ENCODE measurements around the gene CDON.

DNA sequence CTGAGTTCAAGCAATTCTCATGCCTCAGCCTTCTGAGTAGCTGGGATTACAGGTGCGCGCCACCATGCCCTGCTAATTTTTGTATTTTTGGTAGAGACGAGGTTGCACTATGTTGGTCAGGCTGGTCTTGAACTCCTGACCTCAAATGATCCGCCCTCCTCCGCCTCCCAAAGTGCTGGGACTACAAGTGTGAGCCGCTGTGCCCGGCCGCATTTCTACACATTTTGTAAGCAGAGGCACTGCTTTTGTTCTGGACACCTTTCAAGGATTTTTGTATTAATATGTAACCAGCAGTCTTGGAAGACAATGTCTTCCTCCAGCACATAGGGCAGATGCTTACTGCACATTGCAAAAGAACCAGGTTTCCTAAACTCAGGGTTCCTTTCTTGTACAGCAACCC, 128.2 kb downstream of the CDON start:
- TF ChIP-seq, protein P1, sequence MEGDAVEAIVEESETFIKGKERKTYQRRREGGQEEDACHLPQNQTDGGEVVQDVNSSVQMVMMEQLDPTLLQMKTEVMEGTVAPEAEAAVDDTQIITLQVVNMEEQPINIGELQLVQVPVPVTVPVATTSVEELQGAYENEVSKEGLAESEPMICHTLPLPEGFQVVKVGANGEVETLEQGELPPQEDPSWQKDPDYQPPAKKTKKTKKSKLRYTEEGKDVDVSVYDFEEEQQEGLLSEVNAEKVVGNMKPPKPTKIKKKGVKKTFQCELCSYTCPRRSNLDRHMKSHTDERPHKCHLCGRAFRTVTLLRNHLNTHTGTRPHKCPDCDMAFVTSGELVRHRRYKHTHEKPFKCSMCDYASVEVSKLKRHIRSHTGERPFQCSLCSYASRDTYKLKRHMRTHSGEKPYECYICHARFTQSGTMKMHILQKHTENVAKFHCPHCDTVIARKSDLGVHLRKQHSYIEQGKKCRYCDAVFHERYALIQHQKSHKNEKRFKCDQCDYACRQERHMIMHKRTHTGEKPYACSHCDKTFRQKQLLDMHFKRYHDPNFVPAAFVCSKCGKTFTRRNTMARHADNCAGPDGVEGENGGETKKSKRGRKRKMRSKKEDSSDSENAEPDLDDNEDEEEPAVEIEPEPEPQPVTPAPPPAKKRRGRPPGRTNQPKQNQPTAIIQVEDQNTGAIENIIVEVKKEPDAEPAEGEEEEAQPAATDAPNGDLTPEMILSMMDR (IDR thresholded peaks at IDR 0.05) = no peak
- no peak for TF ChIP-seq EZH2 (IDR thresholded peaks at IDR 0.05)
- TF ChIP-seq EZH2phosphoT487 (IDR thresholded peaks at IDR 0.05) = no peak
